GM12878 (cell line): ENCODE data around the gene LPCAT3. TPM values are rescaled to one million over a fixed set of nuclear protein-coding genes. Genes with fewer than 3 reads are reported as not detected.

Experiments
- ATAC-seq: fragments of 200-7000 bp; cut with Tn5 transposase; 3 replicates; pipeline ENCODE4 v1.9.1; 2020; ENCODE audit warnings: mild to moderate bottlenecking, moderate library complexity
- BruUV-seq: library from RNA; stranded (reverse); fragments of 400-500 nt; replicated peaks from 2 replicates; lab custom pipeline; 2021; lab: Mats Ljungman, UMichigan
- CTCF ChIA-PET: fragments of 300-600 bp; sonication (Branson Sonifier 250); formaldehyde crosslinking; extraction: SDS; loops from one replicate; lab custom pipeline; 2021; ENCODE audit warnings: inconsistent platforms; lab: Yijun Ruan, JAX
- POLR2A ChIA-PET: fragments of 350-600 bp; formaldehyde crosslinking; extraction: SDS; loops from one replicate; lab custom pipeline; 2021; ENCODE audit warnings: inconsistent platforms; lab: Charles Lee
- RAD21 ChIA-PET: fragments of 300-600 bp; sonication (Branson Sonifier 250); formaldehyde crosslinking; loops from one replicate; lab custom pipeline; 2023; ENCODE audit warnings: antibody characterized with exemption; ENCODE audit not compliant: unreplicated experiment; lab: Charles Lee
- SMC1A ChIA-PET: fragments of 300-600 bp; sonication (Branson Sonifier 250); formaldehyde crosslinking; loops from one replicate; lab custom pipeline; 2023; ENCODE audit not compliant: unreplicated experiment, uncharacterized antibody; lab: Charles Lee
- DNase-seq: peaks from one replicate; pipeline ENCODE4 v3.0.0-alpha.2; 2011; ENCODE audit warnings: low read depth, low spot score
- FAIRE-seq: peaks from 3 replicates; lab custom pipeline; 2011; peaks lifted over from hg19 to GRCh38; lab: Jason Lieb, UNC
- H2AFZ ChIP-seq: 2 replicates; pipeline ENCODE4 v1.6.0; 2011; ENCODE audit warnings: low read depth, low read length, control low read depth; ENCODE audit not compliant: control insufficient read depth
- H3K27ac ChIP-seq: 2 replicates; pipeline ENCODE4 v1.5.1; 2011; ENCODE audit warnings: control low read depth; ENCODE audit not compliant: control insufficient read depth, insufficient read depth
- H3K27me3 ChIP-seq, 2 experiments: replicated peaks in 1 of 2; 2 replicates each; pipeline versions ENCODE4 v1.6.0 to v1.6.1; 2011; ENCODE audit warnings: low read length in 1 of 2; ENCODE audit not compliant: control insufficient read depth in 2 of 2, insufficient read depth in 2 of 2
- H3K36me3 ChIP-seq, 2 experiments: 2 replicates each; pipeline ENCODE4 v1.5.1; 2011; ENCODE audit warnings: low read length in 1 of 2; ENCODE audit not compliant: control insufficient read depth in 2 of 2, insufficient read depth in 2 of 2
- H3K4me1 ChIP-seq: 2 replicates; pipeline ENCODE4 v1.6.1; 2011; ENCODE audit warnings: mild to moderate bottlenecking, low read length, moderate library complexity, mixed read lengths; ENCODE audit not compliant: control insufficient read depth, insufficient read depth
- H3K4me2 ChIP-seq: 2 replicates; pipeline ENCODE4 v1.6.0; 2011; ENCODE audit warnings: control low read depth; ENCODE audit not compliant: control insufficient read depth, insufficient read depth
- H3K4me3 ChIP-seq: fragments of 200-600 bp; sonication (generic); 2 replicates; pipeline ENCODE4 v1.5.1; 2016
- H3K79me2 ChIP-seq: 2 replicates; pipeline ENCODE4 v1.6.0; 2011; ENCODE audit warnings: low read length; ENCODE audit not compliant: control insufficient read depth, insufficient read depth
- H3K9ac ChIP-seq: 2 replicates; pipeline ENCODE4 v1.8.0; 2011; ENCODE audit warnings: low read length, control low read depth, mixed read lengths; ENCODE audit not compliant: control insufficient read depth, insufficient read depth
- H3K9me3 ChIP-seq: replicated peaks from 3 replicates; pipeline ENCODE4 v1.5.1; 2011; ENCODE audit warnings: mild to moderate bottlenecking, low read length; ENCODE audit not compliant: control insufficient read depth, insufficient read depth
- H4K20me1 ChIP-seq: 2 replicates; pipeline ENCODE4 v1.6.0; 2011; ENCODE audit not compliant: control insufficient read depth, insufficient read depth
- E4F1 ChIP-seq: fragments of 450-650 bp; IDR thresholded peaks from 2 replicates; pipeline ENCODE4 v1.6.1; 2018; ENCODE audit warnings: borderline replicate concordance, mild to moderate bottlenecking; ENCODE audit not compliant: partially characterized antibody
- FOXM1 ChIP-seq: IDR thresholded peaks from 2 replicates; pipeline ENCODE4 v1.6.1; 2012; ENCODE audit warnings: low read depth, mild to moderate bottlenecking, inconsistent platforms, low read length, moderate library complexity
- WGBS: methylation state at CpG from one replicate; pipeline ENCODE4 v1.1.6; 2016; ENCODE audit warnings: low lambda C conversion rate; ENCODE audit not compliant: insufficient replicate concordance, insufficient coverage; ENCODE audit errors: missing lambda C conversion rate; 5-methylcytosine and 5-hydroxymethylcytosine counted together
- in situ Hi-C: fragments of 300-500 bp; cut with MboI; formaldehyde crosslinking; loops from 9 replicates; pipeline ENCODE4 v1.14.3; 2018; ENCODE audit warnings: mixed read lengths
- intact Hi-C: fragments of 100-400 bp; cut with micrococcal nuclease; formaldehyde crosslinking; loops from one replicate; pipeline ENCODE4 v1.14.2; 2022; ENCODE audit not compliant: unreplicated experiment
- polyA plus RNA-seq, 11 experiments: library from polyadenylated mRNA; depleted of rRNA in 4 of 11; unstranded in 6 of 11; stranded (reverse) in 5 of 11; fragments of >200 nt; fragmentation: Nextera tagmentation in 4 of 11; fragmentation: Illumina TruSeq in 1 of 11; extraction: Ambion mirVana in 4 of 11; extraction: Trizol in 1 of 11; gene quantifications; 1 replicate in 1 of 11; 2 replicates in 10 of 11; pipeline versions ENCODE4 v1.2.1 to v1.2.3, GENCODE V29; 2011 to 2016; ENCODE audit warnings: inconsistent platforms in 2 of 11, missing spikeins in 2 of 11, low read depth in 1 of 11
- total RNA-seq, 4 experiments: library from RNA; depleted of rRNA in 3 of 4; stranded (reverse); fragments of >200 nt in 3 of 4; fragmentation: Illumina TruSeq in 1 of 4; extraction: Trizol in 1 of 4; gene quantifications; 2 replicates each; pipeline versions ENCODE4 v1.2.1 to v1.2.3, GENCODE V29; 2013 to 2021

LPCAT3 gene
- total and polyA plus RNA-seq, 10 of the 15 experiments (the other 5 are each of a cell fraction or from before 2014, with no cell fraction given), result 2.6 to 48.3 (median 23.0) TPM

GRCh38 chr12:6968426-6968825 lies 49.9 kb downstream of the LPCAT3 start:
- 97% methylated on average over 9 of the region's 9 CpGs for WGBS
- SMC1A ChIA-PET, result interaction anchor here (0.9 to 3.1 kb wide), 4 partner anchors 22 to 141 kb away, joined by 3 to 36 read pairs (median 4); partner anchors contain the start of genes C1RL and LPCAT3
- Histone ChIP-seq H3K79me2 (peaks cover 59% of the 10 kb centered on the region), H3K4me1 (peaks cover 21% of the 10 kb centered on the region), H3K27me3 (no peaks in the 10 kb centered on the region), H3K27ac (no peak overlapping the region), H3K4me2 (peak overlapping the region; percentile 99), H4K20me1 (no peaks in the 10 kb centered on the region), H3K9ac (peak overlapping the region; percentile 97; the same call in 1 of the 2 replicates), H3K9me3 (no peaks in the 10 kb centered on the region), H3K36me3 (peaks cover 30 to 34% of the 10 kb centered on the region in 2 experiments), H3K4me3 (peak overlapping the region; percentile 72), H2AFZ (no peak overlapping the region)
- CTCF ChIA-PET, result interaction anchor here (0.7 to 3.2 kb wide), 17 partner anchors 9 to 143 kb away, joined by 3 to 40 read pairs (median 4); partner anchors contain the start of genes C12orf57, LPCAT3, RNU7-1 and SPSB2
- RAD21 ChIA-PET, result interaction anchor here (1.4 to 2.0 kb wide), 2 partner anchors 23 to 25 kb away, joined by 5 to 13 read pairs; partner anchors contain the start of genes C12orf57 and RNU7-1
- no TSS peak for BruUV-seq
- POLR2A ChIA-PET, result interaction anchor here (1.1 to 2.5 kb wide), 4 partner anchors 8 to 143 kb away, joined by 3 to 28 read pairs (median 4); partner anchors contain the start of genes C12orf57 and RNU7-1
- in situ Hi-C loops (loop anchor here (25.0 kb wide), 1 partner anchor 1669 kb away; no protein-coding TSS in a partner anchor), intact Hi-C loops (no loop called here)
- ATAC-seq (no peak), FAIRE-seq (no peak), DNase-seq (no peak)
- TF ChIP-seq E4F1, result no peak
- no peak for TF ChIP-seq FOXM1
